ENCODE data around the gene SUPT3H.
"Not testable (repeated sequence)": the region's sequence is repeated elsewhere in the genome, so short reads cannot be mapped to it uniquely, and the experiment has no call there.

SUPT3H gene

GRCh38 chr6:45045253-45045601 lies 332.5 kb downstream of the SUPT3H start:
- H3K4me3 ChIP-seq (ENCODE audit: low read depth, low read length) = no peak overlapping the region
- TF ChIP-seq, protein P1, sequence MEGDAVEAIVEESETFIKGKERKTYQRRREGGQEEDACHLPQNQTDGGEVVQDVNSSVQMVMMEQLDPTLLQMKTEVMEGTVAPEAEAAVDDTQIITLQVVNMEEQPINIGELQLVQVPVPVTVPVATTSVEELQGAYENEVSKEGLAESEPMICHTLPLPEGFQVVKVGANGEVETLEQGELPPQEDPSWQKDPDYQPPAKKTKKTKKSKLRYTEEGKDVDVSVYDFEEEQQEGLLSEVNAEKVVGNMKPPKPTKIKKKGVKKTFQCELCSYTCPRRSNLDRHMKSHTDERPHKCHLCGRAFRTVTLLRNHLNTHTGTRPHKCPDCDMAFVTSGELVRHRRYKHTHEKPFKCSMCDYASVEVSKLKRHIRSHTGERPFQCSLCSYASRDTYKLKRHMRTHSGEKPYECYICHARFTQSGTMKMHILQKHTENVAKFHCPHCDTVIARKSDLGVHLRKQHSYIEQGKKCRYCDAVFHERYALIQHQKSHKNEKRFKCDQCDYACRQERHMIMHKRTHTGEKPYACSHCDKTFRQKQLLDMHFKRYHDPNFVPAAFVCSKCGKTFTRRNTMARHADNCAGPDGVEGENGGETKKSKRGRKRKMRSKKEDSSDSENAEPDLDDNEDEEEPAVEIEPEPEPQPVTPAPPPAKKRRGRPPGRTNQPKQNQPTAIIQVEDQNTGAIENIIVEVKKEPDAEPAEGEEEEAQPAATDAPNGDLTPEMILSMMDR (IDR thresholded peaks at IDR 0.05; ENCODE audit: low read depth, low read length, missing control alignments) = no peak
- in situ Hi-C loops (cut with HindIII; ENCODE audit: low sequenced_read_pairs) = no loop called here
- no peak for DNase-seq (ENCODE audit: low read depth)

DNA sequence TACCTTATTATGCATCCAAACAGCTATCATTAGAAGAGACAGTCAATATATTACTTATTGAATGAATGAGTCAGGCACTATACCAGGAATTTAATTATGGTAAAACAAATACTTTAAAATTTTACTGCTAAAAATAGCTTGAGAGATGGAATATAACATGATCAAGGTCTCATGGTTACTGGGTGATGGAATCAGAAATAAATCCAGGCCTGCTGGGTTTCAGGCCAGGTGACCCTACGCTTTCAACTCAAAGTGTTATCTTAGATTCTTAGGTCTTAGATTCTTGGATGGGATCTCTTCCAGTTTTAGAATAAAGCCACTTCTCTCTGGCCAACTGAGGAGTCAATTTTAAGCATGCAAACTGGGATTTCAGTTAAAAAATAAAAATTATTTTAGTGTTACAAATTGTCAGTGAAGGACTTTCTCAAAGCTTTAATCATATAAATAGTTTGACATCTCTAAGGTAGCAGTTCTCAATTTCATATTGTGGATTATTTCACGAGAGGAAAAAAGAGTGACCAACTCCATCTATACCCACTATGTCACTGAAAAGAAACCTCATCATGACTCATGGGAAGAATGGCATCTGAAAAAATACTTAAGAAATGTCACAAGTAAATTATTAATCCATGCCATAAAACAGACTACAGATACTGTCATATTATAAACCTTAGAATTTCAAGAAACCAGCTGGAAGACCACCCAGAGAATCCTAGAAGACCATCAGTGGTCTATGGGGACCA lies 333.1 kb downstream of the SUPT3H start:
- no peak overlapping the region for H3K4me3 ChIP-seq (ENCODE audit: low read depth, low read length)
- DNase-seq (ENCODE audit: low read depth) = no peak
- TF ChIP-seq, protein P1 (IDR thresholded peaks at IDR 0.05; ENCODE audit: low read depth, low read length, missing control alignments) = no peak
- in situ Hi-C loops (cut with HindIII; ENCODE audit: low sequenced_read_pairs) = no loop called here

DNA sequence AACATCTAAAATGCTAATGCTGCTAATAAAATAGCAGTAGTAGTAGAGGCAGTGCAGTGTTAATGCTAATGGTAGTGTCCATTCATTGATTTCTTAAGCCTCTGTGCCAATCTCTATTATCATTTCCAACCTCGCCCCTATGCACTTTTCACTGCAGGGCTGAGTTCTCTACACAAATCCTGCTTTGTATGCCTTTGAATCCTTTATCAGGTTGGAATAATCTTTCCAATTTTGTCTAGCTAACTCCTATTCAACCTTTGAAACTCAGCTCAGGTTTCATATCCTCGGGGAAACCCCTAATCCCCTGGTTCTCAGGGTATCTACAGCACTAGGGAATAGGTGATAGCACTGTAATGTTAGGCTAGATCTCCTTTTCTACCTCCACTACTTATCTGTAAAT lies 333.6 kb downstream of the SUPT3H start:
- TF ChIP-seq, protein P1 (IDR thresholded peaks at IDR 0.05; ENCODE audit: low read depth, low read length, missing control alignments) = no peak
- in situ Hi-C loops (cut with HindIII; ENCODE audit: low sequenced_read_pairs) = no loop called here
- no peak overlapping the region for H3K4me3 ChIP-seq (ENCODE audit: low read depth, low read length)
- no peak for DNase-seq (ENCODE audit: low read depth)

DNA sequence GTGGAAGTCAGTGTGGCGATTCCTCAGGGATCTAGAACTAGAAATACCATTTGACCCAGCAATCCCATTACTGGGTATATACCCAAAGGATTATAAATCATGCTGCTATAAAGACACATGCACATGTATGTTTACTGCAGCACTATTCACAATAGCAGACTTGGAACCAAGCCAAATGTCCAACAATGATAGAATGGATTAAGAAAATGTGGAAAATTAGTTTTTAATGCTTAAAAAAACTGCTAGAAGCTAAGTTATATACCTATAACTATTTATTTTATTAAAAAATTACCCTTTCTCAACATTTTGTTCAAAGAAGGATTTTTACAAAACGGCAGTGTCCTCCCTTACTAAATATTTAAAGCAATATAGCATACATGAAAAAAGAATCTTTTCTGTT lies 335.1 kb downstream of the SUPT3H start:
- H3K4me3 ChIP-seq (ENCODE audit: low read depth, low read length); DNase-seq (ENCODE audit: low read depth); in situ Hi-C loops (cut with HindIII; ENCODE audit: low sequenced_read_pairs): not testable (repeated sequence)

- TF ChIP-seq, protein P1 (IDR thresholded peaks at IDR 0.05; ENCODE audit: low read depth, low read length, missing control alignments) = no peak
- in situ Hi-C loops (cut with HindIII; ENCODE audit: low sequenced_read_pairs) = no loop called here
- DNase-seq (ENCODE audit: low read depth) = no peak
- no peak overlapping the region for H3K4me3 ChIP-seq (ENCODE audit: low read depth, low read length)
Measured at GRCh38 chr6:45038226-45038625, 339.5 kb downstream of the SUPT3H start.

- TF ChIP-seq, protein P1 (IDR thresholded peaks at IDR 0.05; ENCODE audit: low read depth, low read length, missing control alignments) = no peak
- in situ Hi-C loops (cut with HindIII; ENCODE audit: low sequenced_read_pairs) = no loop called here
- no peak for DNase-seq (ENCODE audit: low read depth)
- H3K4me3 ChIP-seq (ENCODE audit: low read depth, low read length) = no peak overlapping the region
Measured at GRCh38 chr6:45036103-45036502, 341.6 kb downstream of the SUPT3H start.

DNA sequence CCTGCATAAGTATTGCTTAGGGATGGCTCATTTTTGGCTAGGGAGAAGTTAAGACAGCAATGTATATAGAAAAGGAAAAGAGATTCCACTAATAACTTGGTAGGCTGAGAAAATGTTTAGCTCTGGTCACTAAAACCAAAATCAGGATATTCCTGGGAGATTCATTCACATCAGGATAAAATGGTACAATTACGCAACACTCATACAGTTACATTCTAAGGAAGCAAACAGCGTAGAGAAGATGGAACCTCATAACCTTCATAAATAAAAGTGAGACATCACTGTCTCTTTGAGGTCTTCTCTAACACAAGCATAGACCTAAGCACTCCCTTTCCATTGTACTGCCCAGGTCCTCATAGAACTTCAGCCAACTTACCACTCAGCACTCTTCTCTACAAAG lies 345.3 kb downstream of the SUPT3H start:
- no peak overlapping the region for H3K4me3 ChIP-seq (ENCODE audit: low read depth, low read length)
- TF ChIP-seq, protein P1 (IDR thresholded peaks at IDR 0.05; ENCODE audit: low read depth, low read length, missing control alignments) = no peak
- no peak for DNase-seq (ENCODE audit: low read depth)
- in situ Hi-C loops (cut with HindIII; ENCODE audit: low sequenced_read_pairs) = no loop called here

Data from astrocyte of the cerebellum (primary cell).